Kidney glomerular epithelial cell (primary cell): ENCODE results near the gene TECTA.
A peak's percentile ranks its signal among the peaks of the same experiment; 100 is the strongest.

Source experiments
- DNase-seq: peaks from one replicate; lab custom pipeline; 2025; lab: John Stamatoyannopoulos, UW

TECTA gene

DNA sequence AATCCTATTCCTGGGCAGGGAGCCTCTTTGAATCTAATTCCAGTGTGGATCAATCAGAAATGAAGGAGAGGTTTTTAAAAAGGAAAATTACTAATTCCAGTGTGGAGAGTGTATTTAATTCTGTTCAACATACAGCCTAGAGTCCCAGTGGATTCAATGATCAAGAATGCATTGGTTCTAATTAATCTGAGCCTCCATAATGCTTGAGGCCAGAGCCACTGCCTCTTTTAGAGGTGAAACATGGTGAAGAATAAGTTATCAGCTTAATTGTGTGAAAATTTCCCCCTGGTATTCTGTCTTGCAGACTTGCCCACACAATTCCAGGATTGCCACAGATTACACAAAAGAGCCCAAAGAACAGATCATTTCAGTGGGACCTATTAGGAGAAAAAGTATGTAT, 87.7 kb downstream of the TECTA start:
- DNase-seq: no peak

DNA sequence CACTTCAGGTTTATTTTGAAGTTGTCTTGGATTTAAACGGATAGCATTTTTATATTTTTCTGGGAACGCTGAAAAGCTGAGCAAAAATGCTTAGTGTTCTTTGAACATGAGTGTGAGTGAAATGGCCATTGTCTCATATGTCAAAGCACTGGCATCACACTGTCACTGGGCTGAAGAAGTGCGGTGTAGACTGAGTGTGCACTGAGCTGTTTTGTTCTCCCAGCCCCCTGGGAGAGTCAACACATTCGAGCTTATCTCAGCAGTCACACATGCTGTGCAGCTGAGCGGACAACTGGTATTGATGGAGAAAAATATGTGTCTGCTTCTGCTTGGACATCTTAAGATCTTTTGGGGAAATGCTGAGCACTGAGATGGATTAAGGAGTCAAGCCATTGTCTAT, 90.8 kb downstream of the TECTA start:
- DNase-seq: no peak

DNA sequence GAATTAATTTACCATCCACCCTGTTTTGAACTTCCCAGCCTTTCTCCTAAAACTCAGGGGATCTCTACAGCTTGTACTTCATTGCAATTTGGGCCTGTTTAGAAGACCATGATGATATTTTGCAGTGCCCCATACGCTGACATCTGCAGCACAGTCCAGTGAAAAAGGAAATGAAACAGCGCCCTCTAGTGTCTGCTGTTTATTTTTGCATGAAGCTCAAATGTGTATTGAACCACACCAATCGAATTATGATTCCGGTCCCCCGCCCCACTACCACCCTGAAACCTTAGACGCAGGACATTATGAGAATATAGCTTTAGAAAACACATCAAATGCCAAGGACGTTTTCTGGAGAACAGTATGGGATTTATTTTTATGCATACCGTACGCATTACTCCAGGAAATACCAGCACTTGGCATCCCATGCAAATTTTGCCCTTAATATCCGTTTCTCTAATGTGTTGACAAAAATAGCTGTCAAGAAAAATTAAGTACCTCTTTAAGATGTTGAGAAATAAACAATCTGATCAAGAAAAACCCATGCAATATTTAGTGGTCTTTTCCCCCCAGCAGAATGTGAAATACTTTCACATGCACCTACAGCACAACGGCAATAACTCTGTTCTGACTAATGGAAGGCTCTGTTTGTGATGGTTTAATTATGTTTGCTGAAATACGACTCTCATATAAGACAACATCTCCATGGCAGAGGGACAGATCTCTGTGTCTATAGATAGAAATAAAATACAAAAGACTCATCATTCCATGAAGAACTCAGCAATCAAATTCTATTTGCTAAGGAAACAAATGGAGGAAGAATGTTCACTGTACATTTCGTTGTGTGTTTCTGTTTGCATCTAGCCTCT, 93.9 kb downstream of the TECTA start:
- DNase-seq: peak; percentile 43

DNA sequence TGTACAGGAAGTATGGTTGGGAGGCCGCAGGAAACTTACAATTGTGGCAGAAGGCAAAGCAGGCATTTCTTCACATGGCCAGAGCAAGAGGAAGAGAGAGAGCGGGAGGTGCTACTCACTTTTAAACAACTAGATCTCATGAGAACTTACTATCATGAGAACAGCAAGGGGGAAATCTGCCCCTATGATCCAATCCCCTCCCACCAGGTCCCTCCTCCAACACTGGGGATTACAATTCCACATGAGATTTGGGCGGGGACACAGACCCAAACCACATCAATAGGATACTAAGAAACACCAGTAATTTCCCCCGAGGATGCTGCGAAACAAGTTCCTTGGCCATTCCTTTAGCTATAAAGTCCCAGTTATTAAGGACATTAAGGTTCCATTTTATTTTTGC, 97.4 kb downstream of the TECTA start:
- DNase-seq: no peak

DNA sequence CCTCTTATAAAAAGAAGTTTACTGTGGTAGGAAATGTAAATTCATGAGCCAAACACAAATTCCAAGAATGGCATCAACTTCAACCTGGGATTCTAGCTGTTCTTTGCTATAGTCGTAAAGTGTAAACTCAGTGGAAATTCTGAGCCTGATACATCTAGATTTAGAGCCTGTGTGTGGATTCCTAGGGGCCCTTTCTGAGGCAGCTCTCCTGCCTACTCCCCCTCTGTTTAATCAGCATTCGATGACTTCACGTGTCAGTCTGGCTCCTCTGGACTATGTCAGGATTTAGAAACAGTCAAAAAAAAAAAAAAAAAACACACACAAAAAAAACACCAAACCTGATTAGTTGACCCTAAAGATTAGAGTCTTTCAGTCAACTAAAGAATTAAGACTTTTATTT, 98.5 kb downstream of the TECTA start:
- no peak for DNase-seq

DNA sequence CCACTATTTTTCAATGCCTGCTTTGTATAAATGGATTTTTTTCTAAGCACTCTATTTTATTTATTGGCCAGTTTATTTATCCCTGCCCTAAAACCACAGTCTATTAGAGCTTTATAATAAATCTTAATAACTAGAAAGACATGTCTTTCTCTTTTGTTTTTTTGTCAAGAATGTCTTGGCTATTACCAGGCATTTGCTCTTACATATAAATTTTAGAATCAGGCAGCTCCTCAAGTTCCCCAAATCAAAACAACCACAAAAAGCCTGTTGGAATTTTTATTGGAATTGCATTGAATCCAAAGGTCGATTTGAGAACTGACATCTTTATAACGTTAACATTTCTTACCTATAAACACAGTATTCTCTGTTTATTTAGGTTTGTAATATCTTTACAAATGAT, 105.8 kb downstream of the TECTA start:
- DNase-seq: no peak

DNA sequence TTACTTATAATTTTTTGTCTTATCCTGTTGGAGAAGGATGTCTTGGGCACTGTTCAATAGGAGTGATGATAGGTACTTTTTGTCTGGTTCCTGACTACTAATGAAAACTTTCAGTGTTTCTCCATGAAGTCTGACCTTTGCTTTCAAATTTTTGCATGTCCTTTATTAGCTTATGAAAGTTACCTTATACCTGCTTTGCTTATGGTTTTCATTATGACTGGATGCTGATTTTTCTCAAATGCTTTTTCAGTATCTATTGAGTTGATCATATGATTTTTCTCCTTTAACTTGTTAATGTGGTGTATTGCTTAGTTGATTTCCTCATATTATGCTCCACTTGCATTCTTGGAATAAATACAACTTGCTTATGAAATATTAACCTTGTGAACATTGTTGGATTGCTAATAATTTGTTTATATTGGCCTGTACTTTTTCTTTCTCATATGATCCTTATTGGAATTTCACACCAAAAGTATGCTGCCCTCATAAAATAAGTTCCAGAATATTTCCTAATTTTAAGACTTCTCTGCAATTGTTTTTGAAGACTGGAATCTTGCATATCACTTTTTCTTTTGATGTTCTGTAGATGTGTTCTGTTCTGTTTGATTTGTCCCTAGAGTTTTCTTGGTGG, 106.6 kb downstream of the TECTA start:
- DNase-seq: no peak

DNA sequence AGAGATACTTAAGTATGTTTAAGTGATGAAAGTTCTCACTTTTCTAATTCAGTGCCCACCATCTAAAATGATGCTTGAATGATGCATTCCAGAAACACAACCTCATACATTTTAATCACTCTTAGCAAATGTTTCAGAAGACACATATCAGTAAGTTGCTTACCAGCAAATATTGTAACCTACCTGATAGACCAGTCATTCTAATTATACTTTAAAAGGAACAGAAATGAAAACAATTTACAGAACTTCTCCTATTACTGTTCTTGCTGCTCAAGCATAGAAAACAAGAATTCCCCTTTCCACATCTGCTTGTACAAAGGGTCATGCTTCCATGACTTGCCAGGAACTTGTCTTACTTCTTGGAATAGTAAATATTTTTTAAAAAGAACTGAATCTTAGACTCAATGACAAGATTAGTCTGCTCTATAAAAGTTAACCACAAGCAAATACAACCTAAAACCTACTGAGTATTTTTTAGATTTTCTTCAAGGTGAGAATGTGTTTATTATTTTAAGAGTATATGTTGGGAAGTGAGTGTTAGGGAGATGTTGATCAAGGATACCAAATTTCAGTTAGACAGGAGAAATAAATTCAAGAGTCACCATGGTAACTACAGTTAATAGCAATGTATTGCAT, 109.5 kb downstream of the TECTA start:
- DNase-seq: no peak

DNA sequence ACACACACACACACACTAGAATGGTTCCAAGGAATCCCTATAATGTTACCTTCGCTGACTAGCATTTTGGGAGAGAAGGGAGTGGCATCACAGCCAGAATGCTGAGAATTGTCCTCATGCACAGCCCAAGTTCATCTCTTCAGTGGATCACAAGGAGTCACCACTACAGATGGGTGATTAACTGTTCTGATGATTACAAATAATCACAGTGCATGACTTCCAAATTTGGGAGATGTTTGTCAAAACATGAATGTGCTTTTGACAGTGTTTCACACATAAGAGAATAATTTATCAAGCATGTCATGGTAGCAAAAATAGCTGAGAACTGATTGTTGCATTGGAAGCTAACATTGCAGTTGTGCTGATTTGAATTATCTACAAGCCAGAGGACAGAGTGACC, 110.6 kb downstream of the TECTA start:
- no peak for DNase-seq

DNA sequence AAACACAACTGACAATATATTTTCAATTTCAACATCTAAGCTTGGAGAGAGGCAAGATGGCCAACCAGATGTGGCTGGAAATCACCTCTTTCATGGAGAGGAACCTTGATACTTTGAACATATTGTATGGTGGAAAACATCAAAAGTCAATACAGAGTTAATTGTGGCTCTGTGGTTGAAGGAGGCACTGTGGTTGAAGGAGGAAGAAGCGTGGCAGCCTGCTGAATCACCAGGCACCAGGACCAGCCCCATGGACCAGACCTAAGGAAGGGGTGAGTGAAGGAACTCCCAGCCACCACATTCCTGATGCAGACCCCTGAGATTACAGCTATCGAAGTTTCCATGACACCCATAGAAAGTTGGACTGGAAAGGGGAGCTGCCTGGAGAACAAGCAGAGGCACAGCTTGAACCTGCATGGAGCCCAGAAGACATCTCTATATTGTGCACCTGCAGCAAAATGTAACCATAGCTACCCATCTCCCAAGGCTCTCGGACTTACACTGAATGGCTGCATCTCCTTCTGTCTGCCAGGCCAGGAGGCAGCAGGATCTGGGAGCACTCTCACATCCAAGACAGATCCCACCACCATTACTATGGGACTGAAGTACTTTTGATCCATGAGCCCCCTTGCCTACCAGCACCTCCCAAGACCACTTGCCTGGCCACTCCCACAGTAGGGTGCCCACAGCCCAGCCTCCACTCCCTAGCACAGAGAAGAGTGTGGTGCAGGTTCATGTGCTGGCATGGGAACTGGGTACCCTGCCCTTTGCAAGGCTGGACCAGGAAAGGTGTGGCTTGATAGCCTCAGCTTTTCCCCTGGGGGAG, 111.7 kb downstream of the TECTA start:
- no peak for DNase-seq

DNA sequence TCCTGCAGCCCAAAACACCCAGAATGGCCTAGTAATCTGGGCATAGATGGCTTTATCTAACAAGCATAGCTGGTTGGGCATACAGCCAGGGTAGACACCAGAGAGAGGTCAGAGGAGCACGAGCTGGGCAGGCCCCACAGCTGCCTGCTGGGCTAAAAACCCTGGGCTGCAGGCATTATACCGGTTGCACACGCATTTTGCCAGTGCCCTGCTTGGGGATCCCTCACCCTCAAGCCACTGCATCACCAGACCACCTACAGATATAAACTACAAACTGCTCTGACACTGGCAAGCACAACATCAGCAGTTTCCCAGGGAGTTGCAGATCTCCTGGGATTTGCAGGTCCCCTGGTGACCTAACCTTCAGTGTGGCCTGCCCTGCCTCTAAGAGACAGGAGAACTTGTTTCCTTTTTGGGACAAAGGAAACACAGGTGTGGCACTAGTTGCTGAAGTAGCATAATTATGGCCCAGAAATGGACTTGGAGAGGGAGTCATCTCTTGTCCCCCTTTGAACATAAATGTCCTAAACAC, 112.4 kb downstream of the TECTA start:
- DNase-seq: no peak

DNA sequence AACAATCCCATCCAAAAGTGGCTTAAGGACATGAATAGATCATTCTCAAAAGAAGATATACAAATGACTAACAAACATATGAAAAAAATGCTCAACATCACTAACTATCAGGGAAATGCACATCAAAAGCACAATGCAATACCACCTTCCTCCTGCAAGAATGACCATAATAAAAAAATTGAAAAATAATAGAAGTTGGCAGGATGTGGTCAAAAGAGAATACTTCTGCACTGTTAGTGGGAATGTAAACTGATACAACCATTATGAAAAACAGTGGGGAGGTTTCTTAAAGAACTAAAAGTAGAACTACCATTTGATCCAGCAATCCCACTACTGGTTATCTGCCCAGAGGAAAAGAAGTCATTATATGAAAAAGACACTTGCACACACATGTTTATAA, 113.8 kb downstream of the TECTA start:
- DNase-seq: no peak

DNA sequence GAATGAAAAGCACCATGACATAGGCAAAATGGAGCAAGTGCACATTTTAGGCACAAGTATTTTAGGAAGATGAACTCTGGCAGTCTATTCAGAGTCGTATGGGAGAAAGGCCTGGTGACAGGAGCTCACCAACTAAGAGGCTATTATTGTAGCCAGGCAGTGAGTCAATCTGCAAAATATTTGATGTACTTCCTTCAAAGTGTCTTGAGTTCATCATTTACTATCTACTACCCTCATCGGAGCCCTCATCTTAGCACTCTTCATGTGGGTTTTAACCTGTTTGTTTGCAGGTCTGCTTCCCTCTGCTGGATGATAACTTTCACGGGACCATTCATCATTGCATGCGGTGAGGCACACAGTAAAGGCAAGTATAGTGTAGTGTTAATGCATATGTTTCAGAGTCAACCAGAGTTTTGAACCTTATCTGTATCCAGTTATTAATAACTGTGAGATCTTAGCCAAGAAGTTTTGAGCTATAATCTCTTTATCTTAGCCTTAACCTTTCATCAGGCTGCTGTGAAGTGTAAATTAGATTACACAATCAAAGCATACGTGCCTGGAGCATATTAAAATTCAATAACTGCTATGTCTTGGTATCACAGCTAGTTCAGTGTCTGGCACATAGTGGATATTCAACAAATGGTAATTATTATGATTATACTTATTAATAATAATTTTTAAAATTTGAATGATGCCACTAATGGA, 120.6 kb downstream of the TECTA start:
- no peak for DNase-seq

DNA sequence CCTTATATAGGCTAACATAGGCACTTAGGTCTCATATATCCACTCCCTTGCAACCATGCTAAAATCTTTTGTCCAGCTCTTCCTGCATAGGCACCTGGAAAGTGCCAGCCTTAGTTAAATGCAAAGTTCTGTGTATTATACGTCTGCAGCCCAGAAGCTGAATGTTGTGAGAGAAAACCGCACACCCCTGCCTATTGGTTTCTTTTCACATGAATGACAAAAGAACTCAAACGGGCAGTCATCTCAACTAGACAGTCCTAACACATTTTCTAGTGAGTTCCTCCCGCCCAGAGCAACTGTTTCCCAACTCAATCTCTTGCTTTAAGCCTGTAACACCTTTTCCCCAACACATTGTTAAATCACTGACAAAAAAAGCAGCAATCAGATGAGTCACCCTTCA, 122.1 kb downstream of the TECTA start:
- no peak for DNase-seq

DNA sequence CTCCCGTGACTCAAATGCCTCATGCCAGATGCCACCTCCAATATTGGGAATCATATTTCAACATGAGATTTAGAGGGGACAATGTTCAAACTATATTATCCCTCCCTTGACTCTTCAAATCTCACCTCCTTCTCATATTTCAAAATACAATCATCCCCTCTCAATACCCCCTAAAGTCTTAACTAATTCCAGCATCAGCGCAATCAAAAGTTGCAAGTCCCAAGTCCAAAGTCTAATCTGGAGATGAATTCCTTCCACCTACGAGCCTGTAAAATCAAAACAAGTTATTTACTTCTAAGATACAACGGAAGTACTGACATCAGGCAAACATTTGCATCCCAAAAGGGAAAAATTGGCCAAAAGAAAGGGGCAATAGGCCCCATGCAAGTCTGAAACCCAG, 124.3 kb downstream of the TECTA start:
- DNase-seq: no peak

DNA sequence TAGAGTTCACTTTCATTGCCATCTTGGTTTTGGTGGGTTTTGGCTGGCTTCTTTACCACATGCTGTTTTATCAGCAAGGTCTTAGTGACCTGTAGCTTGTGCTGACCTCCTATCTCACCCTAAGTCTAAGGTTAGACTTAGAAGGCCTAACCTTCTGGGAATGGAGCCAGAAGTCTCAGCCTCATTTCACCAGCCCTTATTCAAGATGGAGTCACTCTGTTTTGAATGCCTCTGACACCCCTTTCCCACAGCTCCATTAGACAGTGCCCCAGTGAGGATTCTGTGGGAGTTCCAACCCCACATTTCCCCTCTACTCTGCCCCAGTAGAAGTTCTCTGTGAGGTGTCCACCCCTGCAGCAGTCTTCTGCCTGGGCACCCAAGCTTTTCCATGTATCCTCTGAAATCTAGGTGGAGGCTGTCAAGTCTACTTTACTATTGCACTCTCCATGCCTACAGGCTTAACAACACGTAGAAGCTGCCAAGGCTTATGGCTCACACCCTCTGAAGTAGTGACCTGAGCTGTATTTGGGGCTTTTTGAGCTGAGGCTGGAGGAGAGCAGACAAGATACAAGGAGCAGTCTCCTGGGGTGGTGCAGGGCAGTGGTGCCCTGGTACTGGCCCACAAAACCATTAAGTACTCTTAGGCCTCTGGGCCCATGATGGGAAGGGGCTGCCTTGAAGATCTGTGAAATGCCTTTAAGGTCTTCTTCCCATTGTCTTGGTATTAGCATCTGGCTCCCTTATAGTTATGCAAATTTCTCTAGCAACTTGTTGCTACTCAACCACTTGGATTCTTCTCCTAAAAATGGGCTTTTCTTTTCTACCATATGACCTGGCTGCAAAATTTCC, 125.6 kb downstream of the TECTA start:
- DNase-seq: no peak

DNA sequence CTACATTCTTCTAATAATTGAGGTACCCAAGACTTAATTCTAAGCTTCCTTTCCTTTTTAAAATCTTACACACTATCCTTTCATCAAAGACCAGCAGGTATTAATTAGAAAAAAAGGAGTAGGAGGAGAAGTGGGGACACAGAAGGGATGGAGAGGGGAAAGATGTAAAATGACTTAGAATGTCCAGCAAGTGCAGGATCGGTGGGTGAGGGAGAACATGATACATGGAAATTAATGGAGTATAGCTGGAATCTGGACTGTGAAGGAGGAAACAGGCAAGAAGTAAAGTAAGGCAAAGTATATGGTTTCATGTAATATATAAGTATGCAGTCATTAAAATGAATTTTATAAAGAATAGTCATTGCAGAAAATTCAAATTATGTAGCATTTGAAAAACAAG, 127.8 kb downstream of the TECTA start:
- DNase-seq: no peak

DNA sequence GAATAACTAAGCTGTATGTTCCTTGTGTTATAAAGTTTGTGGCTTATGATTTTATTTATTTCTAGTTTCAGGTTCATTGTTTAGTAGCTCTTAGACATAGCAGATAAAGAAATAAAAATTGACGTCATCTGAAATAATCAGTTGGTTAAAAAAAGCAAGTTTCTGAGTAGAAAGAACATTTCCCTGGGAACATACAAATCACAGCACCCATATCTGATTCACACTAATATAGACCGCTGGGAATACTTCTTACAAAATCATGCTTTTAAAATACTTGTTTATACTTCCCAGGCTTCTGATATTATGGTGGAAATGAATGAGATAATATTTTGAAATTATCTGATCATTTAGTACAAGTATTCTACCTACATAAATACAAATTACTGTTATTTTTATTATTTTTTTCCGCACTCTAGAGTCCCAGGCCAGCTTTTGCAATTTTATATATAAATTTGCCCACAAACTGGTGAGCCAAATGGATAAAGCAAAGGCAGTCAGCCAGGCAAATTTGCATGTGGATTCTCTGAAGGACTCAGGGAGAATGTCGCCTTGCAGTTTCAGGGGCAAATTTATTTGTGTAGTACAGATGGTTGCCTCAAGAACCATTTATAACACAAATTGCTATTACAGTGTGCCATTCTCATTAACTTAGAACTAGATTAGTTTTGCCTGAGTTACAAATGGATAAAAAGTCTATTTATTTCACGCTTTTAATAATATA, 128.6 kb downstream of the TECTA start:
- no peak for DNase-seq

DNA sequence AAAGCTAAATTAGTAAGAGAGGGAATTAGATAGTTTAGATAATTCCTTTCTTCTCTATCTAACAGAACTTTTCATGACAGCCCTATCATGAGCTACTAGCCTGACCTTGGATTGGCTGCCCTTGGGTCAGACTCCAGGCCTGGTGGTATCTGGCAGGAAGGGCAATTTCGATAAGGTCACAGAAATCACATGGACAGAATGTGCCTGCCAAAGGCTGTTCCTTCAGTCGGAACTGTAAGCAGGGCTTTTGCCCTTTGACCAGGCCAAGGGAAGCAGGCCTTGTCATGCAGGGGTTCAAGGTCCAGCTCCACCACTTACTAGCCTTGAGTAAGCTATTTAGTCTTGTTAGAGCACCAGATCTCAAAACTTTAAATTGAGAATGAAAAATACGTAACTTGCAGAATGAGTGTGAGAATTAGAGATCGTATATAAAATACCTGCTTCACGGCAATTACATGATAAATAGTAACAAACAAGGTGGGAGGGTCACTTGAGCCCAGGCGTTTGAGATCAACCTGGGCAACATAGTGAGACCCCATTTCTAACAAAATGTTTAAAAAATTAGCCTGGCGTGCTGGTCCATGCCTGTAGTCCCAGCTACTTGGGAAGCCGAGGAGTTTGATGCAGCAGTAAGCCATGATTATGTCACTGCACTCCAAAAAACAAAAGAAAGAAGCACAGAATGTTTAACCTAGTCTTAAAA, 130.7 kb downstream of the TECTA start:
- no peak for DNase-seq
